IMR-90 (cell line): Measurements from ENCODE around the gene TGM2. TPM values are rescaled to one million over a fixed set of nuclear protein-coding genes. Genes with fewer than 3 reads are reported as not detected.

Experiments used
- ATAC-seq: fragments of 200-7000 bp; cut with Tn5 transposase; 2 replicates; pipeline ENCODE4 v1.9.1; 2020; ENCODE audit warnings: low read depth, mild to moderate bottlenecking, moderate library complexity
- BruUV-seq: library from RNA; stranded (reverse); fragments of 400-500 nt; replicated peaks from 2 replicates; lab custom pipeline; 2021; lab: Mats Ljungman, UMichigan
- CTCF ChIA-PET: fragments of 300-600 bp; formaldehyde crosslinking; extraction: SDS; loops from one replicate; lab custom pipeline; 2021; ENCODE audit warnings: antibody characterized with exemption; lab: Yijun Ruan, JAX
- POLR2A ChIA-PET: fragments of 300-600 bp; sonication (Branson Sonifier 250); formaldehyde crosslinking; loops from one replicate; lab custom pipeline; 2022; ENCODE audit warnings: antibody characterized with exemption; ENCODE audit not compliant: unreplicated experiment; lab: Charles Lee
- DNase-seq: peaks from one replicate; pipeline ENCODE4 v3.0.0; 2013
- H2AFZ ChIP-seq: replicated peaks from 2 replicates; pipeline ENCODE3; 2013; ENCODE audit warnings: low read length, mild to moderate bottlenecking; ENCODE audit not compliant: poor library complexity
- H2AK5ac ChIP-seq: 2 replicates; pipeline ENCODE4 v1.6.1; 2013; ENCODE audit warnings: low read depth, low read length, inconsistent platforms
- H2AK9ac ChIP-seq: replicated peaks from 2 replicates; pipeline ENCODE3; 2013; ENCODE audit warnings: mild to moderate bottlenecking, low read depth, low read length, moderate library complexity; ENCODE audit not compliant: poor library complexity
- H2BK120ac ChIP-seq: 2 replicates; pipeline ENCODE4 v1.6.1; 2013; ENCODE audit warnings: low read depth, low read length, inconsistent platforms
- H2BK15ac ChIP-seq: 3 replicates; pipeline ENCODE4 v1.6.1; 2013; ENCODE audit warnings: low read depth, low read length, inconsistent platforms
- H2BK20ac ChIP-seq: 2 replicates; pipeline ENCODE4 v1.6.1; 2013; ENCODE audit warnings: low read depth, mild to moderate bottlenecking, inconsistent platforms, low read length, moderate library complexity
- H2BK5ac ChIP-seq: 2 replicates; pipeline ENCODE4 v1.6.1; 2013; ENCODE audit warnings: mild to moderate bottlenecking, low read depth, low read length, inconsistent platforms; ENCODE audit not compliant: poor library complexity, severe bottlenecking
- H3K14ac ChIP-seq: replicated peaks from 2 replicates; pipeline ENCODE4 v1.6.1; 2013; ENCODE audit warnings: low read depth, low read length, inconsistent platforms
- H3K18ac ChIP-seq: 2 replicates; pipeline ENCODE4 v1.6.1; 2013; ENCODE audit warnings: low read depth, low read length, control low read depth
- H3K23ac ChIP-seq: 2 replicates; pipeline ENCODE4 v1.6.1; 2013; ENCODE audit warnings: low read depth, low read length, inconsistent platforms
- H3K27ac ChIP-seq: 2 replicates; pipeline ENCODE4 v1.5.1; 2013; ENCODE audit warnings: mild to moderate bottlenecking, control low read depth, low read length; ENCODE audit not compliant: insufficient read depth
- H3K27me3 ChIP-seq: 2 replicates; pipeline ENCODE4 v1.6.1; 2013; ENCODE audit warnings: low read length; ENCODE audit not compliant: control insufficient read depth, insufficient read depth
- H3K36me3 ChIP-seq: 2 replicates; pipeline ENCODE4 v1.6.1; 2013; ENCODE audit warnings: low read length, mixed read lengths; ENCODE audit not compliant: control insufficient read depth, insufficient read depth
- H3K4ac ChIP-seq: 2 replicates; pipeline ENCODE4 v1.6.1; 2013; ENCODE audit warnings: low read depth, low read length, inconsistent platforms
- H3K4me1 ChIP-seq: 2 replicates; pipeline ENCODE4 v1.6.1; 2013; ENCODE audit warnings: low read length, mixed read lengths; ENCODE audit not compliant: control insufficient read depth, insufficient read depth
- H3K4me2 ChIP-seq: 2 replicates; pipeline ENCODE4 v1.6.1; 2013; ENCODE audit warnings: low read depth, mild to moderate bottlenecking, control low read depth, low read length, moderate library complexity
- H3K4me3 ChIP-seq: 2 replicates; pipeline ENCODE4 v1.5.1; 2013; ENCODE audit warnings: low read depth, mild to moderate bottlenecking, control low read depth, low read length, moderate library complexity; ENCODE audit not compliant: insufficient read depth
- H3K56ac ChIP-seq: 2 replicates; pipeline ENCODE4 v1.6.1; 2013; ENCODE audit warnings: low read length, inconsistent platforms; ENCODE audit not compliant: insufficient read depth; ENCODE audit errors: extremely low read depth
- H3K79me1 ChIP-seq, 2 experiments: 2 replicates each; pipeline ENCODE4 v1.6.1; 2013; ENCODE audit warnings: low read length in 2 of 2, inconsistent platforms in 1 of 2, low read depth in 1 of 2
- H3K9ac ChIP-seq: 2 replicates; pipeline ENCODE4 v1.6.1; 2013; ENCODE audit warnings: low read depth, low read length, control low read depth
- H3K9me1 ChIP-seq: 2 replicates; pipeline ENCODE4 v1.6.1; 2013; ENCODE audit warnings: low read length, inconsistent platforms; ENCODE audit not compliant: insufficient read depth
- H3K9me3 ChIP-seq: 2 replicates; pipeline ENCODE4 v1.6.1; 2013; ENCODE audit warnings: low read length; ENCODE audit not compliant: control insufficient read depth, insufficient read depth
- H4K20me1 ChIP-seq: 2 replicates; pipeline ENCODE4 v1.6.1; 2013; ENCODE audit warnings: low read length, inconsistent platforms; ENCODE audit not compliant: insufficient read depth
- H4K5ac ChIP-seq: 2 replicates; pipeline ENCODE4 v1.6.1; 2013; ENCODE audit warnings: mild to moderate bottlenecking, low read depth, low read length, control low read depth
- H4K8ac ChIP-seq, 2 experiments: 2 replicates each; pipeline ENCODE4 v1.6.1; 2013; ENCODE audit warnings: low read depth in 2 of 2, low read length in 2 of 2, control low read depth in 1 of 2, inconsistent platforms in 1 of 2
- H4K91ac ChIP-seq: 2 replicates; pipeline ENCODE4 v1.6.1; 2013; ENCODE audit warnings: low read depth, low read length, inconsistent platforms; ENCODE audit not compliant: insufficient read depth
- BHLHE40 ChIP-seq: fragments of 150-350 bp; IDR thresholded peaks from 2 replicates; pipeline ENCODE4 v1.6.1; 2016; ENCODE audit warnings: mild to moderate bottlenecking, low read depth, low read length
- CEBPB ChIP-seq: IDR thresholded peaks from 2 replicates; pipeline ENCODE4 v1.6.1; 2012; ENCODE audit warnings: low read depth, low read length, improper control_type of control experiment
- CHD1 ChIP-seq: IDR thresholded peaks from 2 replicates; pipeline ENCODE4 v1.6.1; 2012; ENCODE audit warnings: low read depth, low read length, improper control_type of control experiment
- ELK1 ChIP-seq: fragments of 150-350 bp; IDR thresholded peaks from 2 replicates; pipeline ENCODE4 v1.6.1; 2016; ENCODE audit warnings: low read depth, mild to moderate bottlenecking, low read length, moderate library complexity, borderline replicate concordance
- FOS ChIP-seq: fragments of 150-350 bp; IDR thresholded peaks from 2 replicates; pipeline ENCODE4 v1.6.1; 2016; ENCODE audit warnings: low read depth, low read length
- MAFK ChIP-seq: IDR thresholded peaks from 2 replicates; pipeline ENCODE4 v1.6.1; 2012; ENCODE audit warnings: low read depth, low read length, improper control_type of control experiment
- MAZ ChIP-seq: IDR thresholded peaks from 2 replicates; pipeline ENCODE4 v1.6.1; 2012; ENCODE audit warnings: low read depth, mild to moderate bottlenecking, low read length, improper control_type of control experiment, moderate library complexity, borderline replicate concordance
- MXI1 ChIP-seq: IDR thresholded peaks from 2 replicates; pipeline ENCODE4 v1.6.1; 2012; ENCODE audit warnings: low read depth, mild to moderate bottlenecking, low read length, moderate library complexity, borderline replicate concordance
- NFE2L2 ChIP-seq: fragments of 150-350 bp; IDR thresholded peaks from 2 replicates; pipeline ENCODE4 v1.6.1; 2016; ENCODE audit warnings: low read depth, mild to moderate bottlenecking, low read length
- RAD21 ChIP-seq: IDR thresholded peaks from 2 replicates; pipeline ENCODE4 v1.6.1; 2012; ENCODE audit warnings: low read length, improper control_type of control experiment
- RCOR1 ChIP-seq: IDR thresholded peaks from 2 replicates; pipeline ENCODE4 v1.6.1; 2012; ENCODE audit warnings: mild to moderate bottlenecking, low read length, improper control_type of control experiment; ENCODE audit not compliant: insufficient replicate concordance
- RFX5 ChIP-seq: IDR thresholded peaks from 2 replicates; pipeline ENCODE4 v1.8.0; 2012; ENCODE audit warnings: low read depth, mild to moderate bottlenecking, low read length, moderate library complexity
- SMC3 ChIP-seq: fragments of 150-350 bp; IDR thresholded peaks from 2 replicates; pipeline ENCODE4 v1.6.1; 2016; ENCODE audit warnings: low read depth, mild to moderate bottlenecking, antibody characterized with exemption, low read length, moderate library complexity
- USF2 ChIP-seq: fragments of 150-350 bp; IDR thresholded peaks from 2 replicates; pipeline ENCODE4 v1.6.1; 2017; ENCODE audit warnings: mild to moderate bottlenecking, antibody characterized with exemption, low read length, low read depth
- WGBS, 2 experiments: methylation state at CpG; one replicate each; pipeline versions ENCODE4 v1.1.5 to v1.1.7; 2013; ENCODE audit warnings: missing lambda C conversion rate in 2 of 2; ENCODE audit not compliant: insufficient read length in 1 of 2; ENCODE audit errors: extremely low coverage in 2 of 2; 5-methylcytosine and 5-hydroxymethylcytosine counted together
- dilution Hi-C: fragments of 300-500 bp; cut with HindIII; formaldehyde crosslinking; loops from one replicate; pipeline ENCODE4 v1.14.3; 2018; ENCODE audit warnings: low sequenced_read_pairs; ENCODE audit not compliant: unreplicated experiment
- in situ Hi-C: fragments of 300-500 bp; cut with MboI; formaldehyde crosslinking; loops from 3 replicates; pipeline ENCODE4 v1.14.3; 2019; ENCODE audit warnings: low sequenced_read_pairs, inconsistent platforms, mixed read lengths
- intact Hi-C: fragments of 100-400 bp; cut with micrococcal nuclease; formaldehyde crosslinking; loops from 2 replicates; pipeline ENCODE4 v1.10.0; 2022
- polyA plus RNA-seq, 3 experiments: library from polyadenylated mRNA; depleted of rRNA; stranded (reverse); fragments of >200 nt; gene quantifications; 2 replicates each; pipeline ENCODE4 v1.2.3, GENCODE V29; 2012; ENCODE audit warnings: low replicate concordance in 1 of 3
- total RNA-seq: library from RNA; depleted of rRNA; stranded (reverse); fragments of >200 nt; gene quantifications from 2 replicates; pipeline ENCODE4 v1.2.3, GENCODE V29; 2012

The TGM2 gene
- total and polyA plus RNA-seq, 2 of the 4 experiments (the other 2 are of a cell fraction) = 239 to 268 TPM

DNA sequence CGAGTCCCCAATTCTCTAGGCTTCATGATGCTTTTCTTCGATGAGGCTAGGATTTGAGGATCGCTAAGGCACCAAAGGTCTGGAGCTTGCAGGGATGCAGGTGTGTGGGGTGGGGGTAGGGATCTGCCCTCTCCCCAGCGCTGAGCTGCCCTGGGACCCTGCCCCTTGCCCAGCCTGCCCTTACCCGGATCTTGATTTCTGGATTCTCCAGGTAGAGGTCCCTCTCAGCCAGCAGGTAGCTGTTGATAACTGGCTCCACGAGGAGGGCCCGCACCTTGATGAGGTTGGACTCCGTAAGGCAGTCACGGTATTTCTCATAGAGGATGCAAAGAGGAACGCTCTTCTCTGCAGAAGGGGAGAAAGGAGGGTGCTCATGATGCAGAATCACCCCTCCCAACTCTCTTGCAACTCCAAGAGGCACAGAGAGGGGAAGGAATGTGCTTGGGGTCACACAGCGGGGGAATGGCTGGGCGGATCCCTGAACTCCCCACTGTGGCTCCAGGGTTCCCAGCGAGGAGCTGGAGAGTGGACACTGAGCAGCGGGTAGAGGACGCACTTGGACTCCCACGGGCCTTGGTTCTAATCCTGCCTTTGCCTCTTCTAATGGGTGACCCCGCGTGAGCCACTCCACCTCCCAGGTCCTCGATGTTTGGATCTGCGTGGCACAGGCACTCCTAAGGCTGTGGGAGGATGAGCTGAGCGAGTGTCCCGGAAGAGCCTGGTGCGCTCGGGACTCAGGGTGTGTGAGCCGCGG lies 32.7 kb downstream of the TGM2 start (continued):
- no peak for TF ChIP-seq FOS

DNA sequence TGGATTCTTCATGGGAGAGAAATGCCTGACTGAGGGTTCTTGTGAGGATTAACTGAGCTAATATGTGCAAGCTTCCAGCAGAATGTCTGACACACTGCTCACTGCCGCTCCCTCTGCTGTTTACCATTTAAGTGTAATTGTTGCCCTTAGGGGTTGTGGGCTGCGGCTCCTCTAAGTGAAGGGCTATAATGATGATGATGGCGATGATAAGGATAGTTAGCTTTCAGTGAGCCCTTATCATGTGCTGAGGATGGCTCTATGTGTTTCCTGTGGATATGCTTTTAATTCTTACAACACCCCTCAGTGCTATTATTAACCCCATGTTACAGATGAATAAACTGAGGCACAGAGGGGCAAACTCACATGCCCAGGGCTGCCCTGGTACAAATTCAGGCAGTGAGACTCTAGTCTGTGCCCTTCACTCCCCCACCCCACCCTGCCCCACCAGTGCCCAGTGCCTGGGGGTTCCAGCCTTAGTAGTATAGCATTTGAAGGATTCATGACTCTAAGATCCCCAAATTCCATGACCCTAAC lies 33.4 kb downstream of the TGM2 start:
- Histone ChIP-seq H3K4me3 (no peak overlapping the region), H3K79me1 (peaks cover 0 to 7% of the 10 kb centered on the region in 2 experiments; a peak in 2 of 4 replicates), H2BK5ac (no peak overlapping the region), H2AK5ac (no peak overlapping the region), H4K5ac (no peak overlapping the region), H4K20me1 (no peaks in the 10 kb centered on the region; the same call in 1 of the 2 replicates), H3K9ac (no peak overlapping the region), H2AK9ac (no peak overlapping the region), H3K4me1 (peaks cover 12% of the 10 kb centered on the region), H3K4me2 (no peak overlapping the region), H3K18ac (no peak overlapping the region), H3K36me3 (peaks cover 62% of the 10 kb centered on the region), H3K14ac (no peak overlapping the region), H4K91ac (no peak overlapping the region), H3K9me3 (no peaks in the 10 kb centered on the region), H2BK15ac (no peak overlapping the region), H2BK20ac (no peak overlapping the region), H2AFZ (no peak overlapping the region), H3K4ac (no peak overlapping the region), H3K27ac (no peak overlapping the region), H3K27me3 (no peaks in the 10 kb centered on the region), H3K56ac (no peak overlapping the region), H3K9me1 (peaks cover 18% of the 10 kb centered on the region), H4K8ac (no peak overlapping the region), H2BK120ac (no peak overlapping the region), H3K23ac (no peak overlapping the region)
- DNase-seq (no peak), ATAC-seq (no peak)
- ChIA-PET CTCF (interaction anchor here (1.1 kb wide), 1 partner anchor 58 kb away, joined by 5 read pairs; no protein-coding TSS in a partner anchor), POLR2A (no interaction called here)
- dilution Hi-C loops (no loop called here), in situ Hi-C loops (no loop called here), intact Hi-C loops (no loop called here)
- no TSS peak for BruUV-seq
- no CpG with 5 or more reads among the region's 3 CpGs for WGBS, 2 experiments
- no peak for TF ChIP-seq CHD1
- TF ChIP-seq USF2 = no peak
- TF ChIP-seq ELK1 = no peak
- TF ChIP-seq BHLHE40 = no peak
- TF ChIP-seq CEBPB = no peak
- no peak for TF ChIP-seq RFX5
- TF ChIP-seq SMC3 = no peak
- no peak for TF ChIP-seq NFE2L2
- TF ChIP-seq RAD21 = no peak
- no peak for TF ChIP-seq MAFK
- TF ChIP-seq MAZ = no peak
- no peak for TF ChIP-seq FOS
- no peak for TF ChIP-seq MXI1
- no peak for TF ChIP-seq RCOR1
